Stimulated activated CD8-positive, alpha-beta memory T cell treated with anti-CD3 and anti-CD28 coated beads, Interleukin-7, amount 100 ng/mL, for 1 hour (primary cell): ENCODE data around the gene CCL15.
"Not testable (repeated sequence)": the region's sequence is repeated elsewhere in the genome, so short reads cannot be mapped to it uniquely, and the experiment has no call there.

Experiments
- DNase-seq, 2 donors: peaks; one replicate each; pipeline ENCODE4 v3.0.0-alpha.2; 2020; ENCODE audit warnings: low read depth in 2 of 2

The CCL15 gene

DNA sequence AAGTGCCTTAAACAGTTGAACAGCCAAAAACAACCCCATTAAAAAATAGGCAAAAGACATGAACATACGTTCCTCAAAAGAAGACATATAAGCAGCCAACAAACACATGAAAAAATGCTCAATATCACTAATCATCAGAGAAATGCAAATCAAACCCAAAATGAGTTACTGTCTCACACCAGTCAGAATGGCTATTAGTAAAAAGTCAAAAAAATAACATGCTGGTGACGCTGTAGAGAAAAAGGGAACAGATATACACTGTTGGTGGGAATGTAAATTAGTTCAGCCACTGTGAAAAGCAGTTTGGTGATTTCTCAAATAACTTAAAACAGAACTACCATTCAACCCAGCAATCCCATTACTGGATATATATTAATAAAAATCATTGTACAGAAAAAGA, 6.0 kb downstream of the CCL15 start:
- not testable (repeated sequence) for DNase-seq

DNA sequence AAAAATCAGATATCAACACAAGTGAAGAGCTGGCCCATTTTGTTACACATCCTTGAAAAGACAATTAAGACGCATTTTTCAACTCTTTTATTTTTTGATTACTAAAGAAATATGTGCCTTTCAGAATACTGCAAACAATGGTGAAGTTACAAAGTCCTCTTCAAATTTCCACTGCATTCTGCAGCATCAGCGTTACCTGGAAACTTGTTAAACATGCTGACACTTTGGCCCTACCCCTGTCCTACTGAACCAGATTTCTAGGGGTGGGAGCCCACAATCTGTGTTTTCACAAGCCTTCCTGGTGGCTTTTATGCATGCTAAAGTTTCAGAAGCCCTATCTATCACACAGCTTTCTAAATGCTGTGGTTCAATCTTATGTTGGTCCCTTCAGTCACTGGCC, 10.3 kb downstream of the CCL15 start:
- no peak for DNase-seq

DNA sequence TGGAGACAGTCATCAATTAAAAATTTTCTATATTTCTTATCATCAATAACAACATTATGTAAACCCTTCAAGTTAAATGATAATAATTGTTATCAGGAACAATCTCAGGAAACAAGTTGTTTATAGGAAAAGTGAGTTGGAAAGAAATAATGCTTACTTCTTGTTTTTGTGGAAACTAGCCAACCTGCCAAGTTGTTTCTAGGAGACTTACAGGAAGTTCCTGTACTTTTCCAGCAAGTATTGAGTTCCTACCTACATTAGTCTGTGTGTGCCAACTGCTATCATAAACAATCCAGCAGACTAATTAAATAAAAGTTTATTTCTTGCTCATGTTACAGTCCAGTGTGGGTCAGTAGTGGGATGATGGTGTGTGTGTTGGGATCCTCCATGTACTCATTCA, 13.2 kb downstream of the CCL15 start:
- DNase-seq, result no peak

DNA sequence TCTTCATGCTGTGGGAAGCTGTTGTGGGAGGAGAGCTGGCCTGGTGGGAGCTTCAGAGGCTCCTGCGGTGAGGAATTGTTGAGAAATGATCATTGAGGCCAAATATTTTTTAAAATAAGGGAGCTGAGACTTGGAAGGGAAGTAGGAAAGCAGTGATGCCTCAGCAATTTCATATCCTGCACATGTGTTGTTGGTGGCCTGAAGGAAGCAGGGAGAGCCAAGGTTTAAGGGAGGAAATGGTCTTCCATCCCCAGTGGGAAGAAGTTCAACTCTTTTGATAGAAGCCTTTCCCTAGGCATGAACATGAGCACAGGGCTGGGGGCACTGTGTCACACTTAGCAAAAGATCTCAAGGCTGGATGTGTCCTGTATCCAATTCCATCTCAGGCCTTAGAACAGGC, 14.7 kb downstream of the CCL15 start, which contains the start of gene CCL14:
Gene CCL14, minus strand, starts transcription at position 87 of the 400 bp plus-strand sequence. Its CDS starts 80 bp downstream, at position 7.
- no peak for DNase-seq

DNA sequence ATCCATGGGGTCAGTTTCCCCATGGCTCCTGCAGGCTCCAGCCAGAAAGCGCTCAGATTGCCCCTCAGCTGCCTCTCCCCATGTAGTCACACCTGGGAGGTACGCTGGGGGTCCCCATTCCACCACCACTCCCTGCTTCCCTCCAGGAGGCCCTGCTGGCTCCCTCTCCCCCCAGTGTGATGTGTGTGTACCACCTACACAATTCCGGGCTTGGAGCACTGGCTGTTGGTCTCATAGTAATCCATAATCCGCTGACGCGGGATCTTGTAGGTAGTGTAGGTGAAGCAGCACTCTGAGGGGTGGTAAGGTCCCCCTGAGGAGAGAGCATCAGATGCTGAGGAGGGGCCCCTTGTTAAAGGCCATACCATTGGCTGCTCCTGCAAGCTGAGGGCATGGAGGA, 17.2 kb downstream of the CCL15 start:
- no peak for DNase-seq

DNA sequence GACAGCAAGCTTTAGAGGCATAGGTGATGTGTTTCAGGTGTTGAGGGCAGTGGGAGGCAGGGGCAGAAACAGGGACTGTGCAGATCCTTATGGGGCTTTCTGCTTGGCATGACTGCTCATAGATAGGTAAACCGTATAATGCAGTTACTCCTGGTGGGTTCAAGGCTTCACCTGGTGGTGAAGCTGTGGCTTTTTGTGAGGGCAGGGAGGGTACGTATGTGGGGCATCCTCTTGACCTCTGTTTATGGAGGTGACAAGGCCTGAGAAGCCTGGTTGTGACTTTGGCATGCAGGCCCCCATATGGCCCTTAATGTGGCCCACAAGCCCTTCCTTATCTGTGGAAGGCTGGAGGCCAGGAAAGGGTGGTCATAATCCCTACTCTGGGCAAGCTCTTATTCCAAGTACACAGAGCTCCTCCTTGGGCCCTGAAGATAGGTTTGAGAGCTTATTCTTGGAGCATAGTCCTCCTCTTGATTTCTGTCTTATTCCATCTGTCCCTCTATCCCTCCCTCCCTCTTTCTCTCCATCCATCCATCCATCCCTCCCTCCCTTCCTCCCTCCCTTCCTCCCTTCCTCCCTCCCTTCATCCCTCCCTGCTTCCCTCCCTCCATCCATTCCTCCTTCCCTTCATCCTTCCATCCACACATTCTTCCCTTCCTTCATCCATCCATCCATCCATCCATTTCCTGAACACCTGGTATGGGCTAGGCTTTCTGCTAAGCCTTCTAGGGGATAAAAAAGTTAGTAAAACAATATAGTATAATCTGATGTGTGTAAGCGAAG, 18.8 kb downstream of the CCL15 start:
- DNase-seq, result no peak

DNA sequence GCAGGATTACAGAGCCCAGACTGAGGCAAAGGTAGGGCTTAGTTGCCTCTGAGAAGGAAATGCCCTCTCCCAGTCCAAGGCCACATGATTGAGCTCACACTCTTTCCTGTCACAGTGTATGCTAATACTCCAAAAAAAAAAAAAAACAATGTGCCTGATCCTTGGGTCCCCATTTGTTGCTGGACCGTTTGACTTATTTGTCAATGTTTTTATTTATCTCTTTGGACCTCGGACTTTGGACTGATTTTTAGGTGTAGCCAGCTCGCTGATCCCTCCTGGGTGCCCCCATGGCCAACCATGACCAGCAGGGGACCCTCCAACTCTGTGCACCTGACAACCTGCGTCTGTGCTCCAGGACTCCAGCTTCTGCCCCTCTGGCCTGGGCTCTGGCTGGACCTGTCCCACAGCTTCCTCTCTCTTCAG, 19.4 kb downstream of the CCL15 start:
- DNase-seq, result no peak

DNA sequence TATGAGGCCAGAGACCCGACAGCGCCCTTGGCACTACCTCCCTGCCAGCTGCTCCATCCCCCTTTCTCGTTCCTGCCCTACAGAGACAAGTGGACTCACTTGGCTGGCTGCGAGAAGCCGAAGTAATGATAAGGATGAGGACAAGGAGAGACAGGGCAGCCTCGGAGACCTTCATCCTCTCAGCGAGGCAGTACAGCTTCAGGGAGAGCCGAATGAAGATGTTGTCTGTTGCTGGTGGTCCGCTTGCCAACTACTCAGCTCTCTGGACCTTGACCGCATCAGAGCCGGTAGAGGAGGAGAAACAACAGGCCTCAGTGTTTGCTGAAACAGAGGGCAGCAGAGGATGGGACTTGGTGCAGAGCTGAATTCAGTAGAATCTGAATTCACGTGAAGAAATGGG, 20.1 kb downstream of the CCL15 start, which contains the start of gene CCL16:
Gene CCL16, minus strand, starts transcription at position 252 of the 400 bp plus-strand sequence. Its CDS starts 77 bp downstream, at position 175.
- no peak for DNase-seq

DNA sequence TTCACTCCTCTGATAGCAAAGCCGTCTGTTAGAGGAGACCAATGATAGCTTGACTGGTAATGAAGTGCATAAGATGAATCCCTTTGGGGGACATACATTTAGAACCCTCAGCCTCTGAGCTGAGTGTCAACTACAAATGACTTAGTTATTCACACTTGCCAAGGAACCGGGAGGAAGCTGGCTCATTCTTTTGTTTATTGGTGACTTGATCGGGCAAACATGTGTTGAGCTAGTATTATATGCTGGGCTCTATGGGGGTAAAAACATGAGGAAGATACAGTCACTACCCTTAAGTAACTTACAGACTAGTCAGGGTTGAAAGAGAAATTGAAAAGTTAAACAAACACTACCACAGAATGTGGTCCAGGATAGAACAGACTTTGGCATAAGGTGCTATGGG, 23.0 kb downstream of the CCL15 start:
- DNase-seq, result no peak

DNA sequence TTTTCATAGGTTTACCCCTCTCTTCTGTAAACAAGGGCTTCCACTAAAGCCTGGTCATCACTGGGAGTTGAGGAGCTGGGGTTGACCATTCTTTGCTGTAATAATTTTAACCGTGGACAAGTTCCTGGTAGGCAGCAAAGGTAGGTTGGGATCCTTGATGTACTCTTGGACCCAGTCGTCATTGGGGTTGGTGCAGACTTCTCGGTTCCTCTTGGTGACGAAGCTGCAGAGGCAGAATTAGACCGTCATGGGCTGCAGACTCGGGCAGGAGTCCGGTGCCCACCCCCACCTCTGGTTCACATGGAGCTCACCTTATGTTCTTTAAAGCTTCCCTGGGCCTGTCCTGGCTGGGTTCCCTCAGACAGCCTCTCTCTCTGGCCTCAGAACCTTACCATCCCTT, 23.8 kb downstream of the CCL15 start:
- DNase-seq, result no peak

DNA sequence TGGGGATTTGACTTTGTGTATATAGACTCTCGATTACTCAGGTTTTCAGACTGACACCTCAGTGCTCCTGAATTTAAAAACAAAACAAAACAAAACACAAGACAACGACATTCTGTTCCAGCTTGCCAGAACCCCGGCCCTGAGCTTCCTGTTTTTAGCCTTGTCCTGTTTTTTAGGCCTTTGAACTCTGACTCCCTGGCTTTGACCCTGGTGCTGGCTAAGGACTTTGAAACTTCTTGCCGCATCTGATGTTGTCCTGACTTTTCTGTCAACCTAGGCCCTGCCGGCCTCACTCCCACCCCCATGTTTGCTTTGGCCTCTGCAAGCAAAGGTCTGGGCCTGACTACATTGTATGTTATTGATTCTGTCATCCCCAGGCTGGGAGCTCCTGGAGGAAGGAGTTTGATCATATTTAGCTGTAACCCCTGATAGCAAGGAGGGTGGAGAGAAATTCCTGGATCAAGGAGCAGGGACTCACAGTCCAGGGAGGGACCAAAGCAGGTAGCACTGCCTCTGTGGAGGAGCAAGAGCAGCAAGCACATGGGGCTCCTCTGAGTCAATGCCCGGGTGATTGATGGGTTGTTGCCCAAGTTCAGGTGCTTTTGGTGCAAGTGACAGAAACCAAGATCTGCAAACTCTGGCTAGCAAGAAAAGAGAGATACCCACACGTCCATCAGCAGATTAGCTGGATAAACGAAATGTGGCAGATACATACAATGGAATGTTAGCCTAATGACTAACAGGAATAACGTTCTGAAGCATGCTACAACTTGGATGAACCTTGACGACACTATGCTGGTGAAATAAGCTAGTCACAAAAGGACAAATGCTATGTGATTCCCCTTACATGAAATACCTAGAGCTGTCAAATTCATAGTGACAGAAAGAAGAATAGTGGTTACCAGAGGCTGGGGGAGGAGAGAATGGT, 27.8 kb downstream of the CCL15 start:
- no peak for DNase-seq

DNA sequence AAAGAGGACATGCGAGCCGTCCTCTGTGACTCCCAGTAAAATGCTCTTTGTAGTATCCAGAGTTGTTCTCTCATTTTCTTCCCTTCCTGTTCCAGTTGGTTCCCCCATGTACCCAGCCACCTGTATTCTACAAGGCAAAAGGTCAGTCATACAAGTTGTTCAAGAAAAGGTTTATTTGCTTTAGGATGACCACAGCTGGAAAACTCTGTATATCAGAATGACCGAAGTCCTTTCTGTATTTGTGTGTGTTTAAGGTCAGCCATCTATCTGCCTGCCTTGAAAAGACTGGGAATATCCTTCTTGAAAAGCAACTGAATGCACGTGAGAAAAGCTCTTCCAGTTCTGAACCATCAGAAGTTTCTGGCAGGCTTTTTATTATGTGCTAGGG, 28.4 kb downstream of the CCL15 start:
- no peak for DNase-seq

DNA sequence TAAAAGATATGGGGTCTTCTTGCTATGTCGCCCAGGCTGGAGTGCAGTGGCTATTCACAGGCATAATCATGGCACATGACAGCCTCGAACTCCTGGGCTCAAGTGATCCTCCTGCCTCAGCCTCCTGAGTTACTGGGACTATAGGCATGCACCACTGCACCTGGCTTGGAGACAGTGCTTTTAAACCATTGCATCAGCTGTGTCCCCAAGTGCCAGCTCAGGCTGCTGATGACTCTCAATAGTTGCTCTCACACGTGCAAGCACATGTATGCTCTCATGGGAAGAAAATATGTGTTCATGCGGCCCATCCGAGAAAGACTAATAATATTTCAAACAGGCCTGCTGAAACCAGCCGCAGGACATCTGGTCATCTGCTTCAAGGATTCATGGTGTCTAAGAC, 28.8 kb downstream of the CCL15 start:
- DNase-seq, result no peak

DNA sequence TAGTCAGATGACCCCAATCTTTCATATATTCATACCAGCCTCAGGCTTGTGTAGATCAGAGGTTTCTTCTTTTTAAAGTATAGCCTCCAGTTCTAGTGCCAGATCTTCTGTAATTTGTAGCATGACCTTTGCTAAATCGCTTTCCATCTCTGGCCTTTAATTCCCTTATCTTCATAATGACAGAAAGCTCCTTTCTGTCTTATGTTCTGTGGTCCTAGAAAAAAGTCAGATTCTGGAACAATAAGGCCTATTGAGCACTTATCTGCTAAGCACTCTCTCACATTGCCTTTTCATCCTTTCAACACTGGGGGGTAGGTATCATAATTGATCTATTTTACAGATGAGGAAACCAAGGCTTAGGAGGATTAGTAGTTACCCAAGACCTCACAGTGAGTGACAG, 29.3 kb downstream of the CCL15 start:
- DNase-seq, result no peak

DNA sequence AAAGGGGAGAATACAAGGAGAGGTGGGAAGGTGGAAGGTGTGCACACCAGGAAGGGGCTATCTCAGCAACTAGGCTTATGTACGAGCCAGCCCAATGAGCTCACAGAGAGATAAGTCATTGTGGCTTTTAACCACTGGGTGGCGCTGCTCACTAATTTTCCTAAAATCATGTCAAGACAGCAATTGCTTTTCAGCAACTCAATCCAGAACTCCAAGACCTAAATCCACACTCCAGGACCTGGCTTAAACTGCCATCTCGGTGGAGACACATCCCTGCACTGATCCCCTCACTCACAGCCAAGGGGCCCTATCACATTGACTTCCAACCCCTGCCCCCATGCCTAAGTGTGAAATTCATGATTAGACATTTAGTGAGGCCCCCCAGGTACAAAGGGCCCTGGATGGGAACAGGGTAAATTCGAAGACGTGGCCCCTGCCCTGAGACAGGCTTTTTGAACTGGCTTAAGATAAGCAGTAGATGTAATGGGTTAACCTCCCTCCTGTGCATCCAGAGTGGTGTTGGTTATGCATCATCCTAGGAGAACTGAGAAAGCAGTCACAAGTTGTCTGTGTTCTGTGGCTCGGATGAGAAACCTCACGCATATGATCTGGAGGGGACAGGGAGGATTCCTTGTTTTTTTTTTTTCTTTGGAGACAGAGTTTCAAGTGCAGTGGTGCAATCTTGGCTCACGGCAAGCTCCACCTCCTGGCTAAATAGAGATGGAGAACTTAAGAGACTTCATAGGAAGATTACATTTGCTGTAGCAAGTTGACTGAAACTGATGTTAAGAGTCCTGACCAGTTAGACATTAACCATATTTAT, 31.6 kb downstream of the CCL15 start:
- peak; percentile 51 to 53 for DNase-seq

DNA sequence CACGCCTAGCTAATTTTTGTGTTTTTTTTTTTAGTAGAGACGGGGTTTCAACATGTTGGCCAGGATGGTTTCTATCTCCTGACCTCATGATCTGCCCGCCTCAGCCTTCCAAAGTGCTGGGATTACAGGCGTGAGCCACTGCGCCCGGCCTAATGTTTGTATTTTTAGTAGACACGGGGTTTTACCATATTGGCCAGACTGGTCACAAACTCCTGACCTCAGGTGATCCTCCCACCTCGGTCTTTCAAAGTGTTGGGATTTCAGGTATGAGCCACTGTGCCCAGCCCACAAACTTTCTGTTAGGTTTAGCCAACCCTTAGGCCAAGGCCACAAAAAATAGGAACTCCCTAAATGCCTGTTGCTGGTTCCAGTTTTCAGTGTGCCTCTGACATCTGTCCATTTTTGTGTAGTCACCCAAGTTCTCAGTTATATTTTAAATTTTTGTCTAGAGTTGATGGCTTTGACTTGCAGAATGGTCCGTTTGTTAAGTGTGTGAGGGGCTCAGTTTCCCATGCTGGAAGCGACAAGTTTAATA, 32.8 kb downstream of the CCL15 start:
- DNase-seq, result no peak

DNA sequence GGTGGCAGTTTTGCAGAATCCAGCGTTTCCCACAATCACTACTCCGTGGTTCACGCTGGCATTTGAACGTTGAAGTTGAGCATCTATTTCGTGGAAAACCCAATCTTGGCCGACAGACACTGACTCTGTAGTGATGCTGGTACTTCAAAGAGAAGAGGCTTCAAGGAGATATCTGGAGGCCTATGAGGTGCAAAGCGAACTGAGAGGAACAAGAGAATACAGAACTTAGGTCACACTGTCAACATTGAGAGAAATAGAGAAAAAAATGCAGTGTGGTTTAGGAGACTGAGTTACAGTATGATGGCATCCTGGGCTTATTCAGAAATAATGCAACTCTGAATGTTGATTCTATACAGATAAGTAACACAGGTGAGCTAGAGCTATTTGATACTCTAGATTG, 36.1 kb downstream of the CCL15 start:
- DNase-seq, result no peak

DNA sequence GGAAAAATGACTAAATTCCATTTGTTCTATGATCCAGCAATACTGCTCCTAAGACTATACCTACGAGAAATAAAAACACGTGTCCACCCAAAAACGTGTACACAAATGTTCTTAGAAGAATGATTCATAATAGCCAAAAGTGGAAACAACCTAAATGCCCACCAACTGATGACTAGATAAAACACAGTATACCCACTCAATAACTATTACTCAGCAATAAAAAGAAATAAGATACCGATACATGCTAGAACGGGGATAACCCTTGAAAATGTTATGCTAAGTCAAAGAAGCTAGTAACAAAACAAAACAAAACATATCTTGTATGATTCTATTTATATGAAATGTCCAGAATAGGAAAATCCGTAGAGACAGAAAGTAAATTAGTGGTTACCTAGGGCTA, 37.7 kb downstream of the CCL15 start:
- no peak for DNase-seq

DNA sequence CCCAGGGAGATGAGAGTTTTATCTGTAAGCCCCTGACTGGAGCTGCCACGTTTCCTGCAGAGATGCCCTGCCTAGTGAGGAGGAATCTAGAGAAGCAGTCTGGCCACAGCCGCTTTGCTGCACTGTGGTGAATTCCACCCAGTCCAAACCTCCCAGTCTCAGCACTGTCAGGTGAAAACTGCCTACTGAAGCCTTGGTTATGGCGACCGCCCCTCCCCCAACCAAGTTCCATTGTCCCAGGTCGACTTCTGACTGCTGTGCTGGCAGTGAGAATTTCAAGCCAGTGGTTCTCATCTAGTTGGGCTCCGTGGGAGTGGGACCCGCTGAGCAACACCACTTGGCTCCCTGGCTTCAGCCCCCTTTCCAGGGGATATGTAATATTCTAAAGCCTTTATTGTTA, 47.6 kb downstream of the CCL15 start:
- DNase-seq, result no peak

DNA sequence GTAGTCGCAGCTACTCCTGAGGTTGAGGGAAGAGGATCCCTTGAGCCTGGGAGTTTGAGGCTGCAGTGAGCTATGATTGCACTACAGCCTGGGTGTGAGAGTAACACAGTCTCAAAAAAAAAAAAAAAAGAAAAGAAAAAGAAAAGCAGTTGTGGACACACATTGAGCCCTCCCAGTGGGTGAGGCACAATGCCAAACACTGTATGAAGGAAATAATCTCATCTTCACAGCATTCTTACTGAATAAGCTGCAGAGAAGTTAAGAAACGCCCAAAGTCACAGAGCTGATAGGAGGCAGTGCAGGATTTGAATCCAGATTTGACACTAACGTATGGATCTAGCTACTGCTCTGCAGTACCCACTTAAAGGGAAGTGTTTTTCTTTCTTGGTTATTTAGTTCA, 52.0 kb downstream of the CCL15 start:
- no peak for DNase-seq

DNA sequence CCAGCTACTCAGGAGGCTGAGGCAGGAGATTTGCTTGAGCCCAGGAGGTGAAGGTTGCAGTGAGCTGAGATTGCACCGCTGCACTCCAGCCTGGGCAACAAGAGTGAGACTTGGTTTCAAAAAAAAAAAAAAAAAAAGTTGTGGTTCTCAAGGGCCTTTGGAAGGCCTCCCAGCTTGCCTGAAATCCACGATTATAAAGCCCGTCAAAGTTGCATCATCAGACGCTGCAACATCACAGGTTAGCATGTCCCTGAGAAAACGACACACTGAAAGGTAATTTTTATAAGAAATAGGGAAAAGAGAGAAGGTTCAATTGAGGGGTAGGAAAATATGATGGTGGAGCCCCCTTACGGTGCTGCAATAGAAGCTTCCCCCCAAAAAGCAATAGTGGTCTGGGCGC, 53.3 kb downstream of the CCL15 start:
- no peak for DNase-seq
